GM21526 (cell line): Measurements from ENCODE around the gene TBC1D23.
"Not testable (repeated sequence)": the region's sequence is repeated elsewhere in the genome, so short reads cannot be mapped to it uniquely, and the experiment has no call there.

Experiments
- ATAC-seq: cut with Tn5 transposase; IDR thresholded peaks from one replicate; pipeline ENCODE4 v1.9.1; 2021; ENCODE audit warnings: moderate library complexity; ENCODE audit not compliant: unreplicated experiment, low FRiP score

The TBC1D23 gene

GRCh38 chr3:100338911-100339310, 78.1 kb downstream of the TBC1D23 start:
- no peak for ATAC-seq

DNA sequence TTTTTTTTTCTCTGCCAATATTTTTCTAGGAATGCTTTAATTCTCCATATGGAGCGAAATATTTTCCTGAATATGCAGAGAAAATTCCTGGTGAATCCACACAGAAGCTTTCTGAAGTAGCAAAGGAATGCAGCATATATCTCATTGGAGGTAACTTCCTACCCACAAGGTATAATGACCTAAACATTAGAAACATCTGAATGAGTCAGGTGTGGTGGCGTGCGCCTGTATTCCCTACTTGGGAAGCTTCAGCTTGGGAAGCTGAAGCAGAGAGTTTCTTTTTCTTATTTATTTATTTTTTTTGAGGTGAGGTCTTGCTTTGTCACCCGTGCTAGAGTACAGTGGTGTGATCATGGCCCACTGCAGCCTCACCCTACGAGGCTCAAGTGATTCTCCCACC, 79.0 kb downstream of the TBC1D23 start:
- ATAC-seq = no peak

DNA sequence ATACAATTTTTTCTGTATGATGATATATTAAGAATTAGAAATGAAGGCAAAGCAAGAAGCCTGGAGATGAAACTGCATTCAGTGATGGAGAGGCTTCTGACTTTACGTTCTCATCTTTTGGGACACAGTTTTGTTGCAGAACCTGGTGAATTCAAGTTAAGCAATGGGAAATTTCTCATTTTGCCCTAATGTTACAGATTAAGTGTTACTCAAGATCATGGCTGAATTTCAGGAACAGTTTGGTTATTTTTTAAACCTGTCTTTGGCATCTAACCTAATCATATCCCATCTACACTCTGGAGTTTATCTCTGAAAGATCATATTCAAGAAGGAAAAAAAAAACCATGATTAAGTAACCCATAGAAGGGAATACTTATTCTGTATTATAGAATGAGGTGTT, 79.7 kb downstream of the TBC1D23 start:
- ATAC-seq = no peak

DNA sequence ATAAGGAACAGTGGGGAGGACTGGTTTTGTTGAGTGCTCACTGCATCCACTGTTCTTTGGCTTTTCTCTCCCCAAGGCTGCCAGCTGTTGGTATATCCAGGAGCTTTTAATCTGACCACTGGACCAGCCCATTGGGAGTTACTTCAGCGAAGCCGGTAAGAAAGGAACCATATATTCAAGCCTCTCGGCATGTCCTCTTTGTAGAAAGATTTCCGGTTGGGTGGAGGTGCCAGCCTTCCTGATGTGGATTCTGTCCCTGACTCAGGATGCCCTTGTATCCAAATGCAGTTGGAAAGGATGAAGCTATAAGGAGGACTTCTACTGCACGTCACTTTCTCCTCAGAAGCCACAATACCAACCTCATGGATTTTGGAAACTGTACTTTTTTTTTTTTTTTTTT, 87.9 kb downstream of the TBC1D23 start:
- no peak for ATAC-seq

- not testable (repeated sequence) for ATAC-seq
These were observed 91.0 kb downstream of the TBC1D23 start for GRCh38 chr3:100351770-100352169.

DNA sequence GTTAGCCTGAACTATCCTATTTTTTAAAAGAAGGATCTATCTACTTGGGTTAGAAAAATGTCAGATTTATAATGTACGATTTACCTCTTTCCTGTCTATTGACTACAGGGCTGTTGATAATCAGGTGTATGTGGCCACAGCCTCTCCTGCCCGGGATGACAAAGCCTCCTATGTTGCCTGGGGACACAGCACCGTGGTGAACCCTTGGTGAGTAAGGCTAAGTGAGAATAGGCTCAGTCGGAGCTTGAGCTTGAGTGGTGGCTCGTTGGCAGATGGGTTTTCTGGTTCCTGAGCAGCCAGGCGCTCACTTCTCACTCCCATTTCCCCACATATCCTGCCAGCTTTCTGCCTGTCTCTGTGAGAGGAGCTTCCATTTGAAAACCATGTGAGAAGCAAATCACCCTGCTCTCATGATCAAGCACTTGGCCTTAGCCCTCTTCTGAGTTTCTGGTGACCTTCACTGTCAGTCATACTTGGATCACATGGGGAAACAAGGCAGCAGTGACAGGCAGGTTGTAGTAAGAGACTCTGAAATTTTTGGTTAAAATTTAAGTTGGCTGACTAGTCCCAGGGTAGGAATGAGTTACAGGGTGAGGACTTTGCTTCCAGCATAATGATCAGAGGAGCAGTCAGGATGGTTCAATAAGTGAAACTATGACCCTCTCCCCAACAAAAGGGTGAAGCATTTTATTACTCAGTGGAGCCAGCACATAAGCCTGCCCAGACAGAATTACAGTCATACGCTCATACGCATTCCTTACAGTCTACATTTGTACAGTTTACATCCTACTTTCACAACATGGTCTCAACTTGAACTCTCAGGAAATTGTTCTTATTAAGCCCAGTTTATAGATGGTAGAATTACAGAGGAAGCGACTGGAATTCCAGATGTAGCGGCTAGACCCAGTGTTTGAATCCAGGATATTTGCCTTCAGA, 91.8 kb downstream of the TBC1D23 start:
- ATAC-seq = no peak

DNA sequence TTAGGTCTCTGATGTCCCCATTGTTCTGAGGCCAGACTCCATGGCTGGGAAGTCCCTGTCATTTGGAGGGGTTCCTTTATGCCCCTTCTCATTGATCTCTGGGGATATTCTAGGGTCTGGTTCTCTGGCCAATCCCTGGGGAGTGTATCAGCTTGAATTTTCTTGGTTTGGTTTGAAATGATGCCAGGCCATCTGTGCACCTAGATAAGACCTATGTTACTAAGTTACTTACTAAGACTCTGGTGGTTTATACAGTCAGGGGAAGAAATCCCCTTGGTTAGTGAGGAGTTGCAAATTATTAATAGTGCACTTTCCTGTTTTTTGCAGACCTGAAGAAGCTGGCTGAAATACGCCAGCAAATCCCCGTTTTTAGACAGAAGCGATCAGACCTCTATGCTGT, 94.1 kb downstream of the TBC1D23 start:
- no peak for ATAC-seq

- ATAC-seq = no peak
These were observed 97.6 kb downstream of the TBC1D23 start for GRCh38 chr3:100358413-100358812.

- ATAC-seq = no peak
These were observed 98.2 kb downstream of the TBC1D23 start for GRCh38 chr3:100359035-100359434.

GRCh38 chr3:100360757-100361496, 100.1 kb downstream of the TBC1D23 start:
- ATAC-seq = no peak

DNA sequence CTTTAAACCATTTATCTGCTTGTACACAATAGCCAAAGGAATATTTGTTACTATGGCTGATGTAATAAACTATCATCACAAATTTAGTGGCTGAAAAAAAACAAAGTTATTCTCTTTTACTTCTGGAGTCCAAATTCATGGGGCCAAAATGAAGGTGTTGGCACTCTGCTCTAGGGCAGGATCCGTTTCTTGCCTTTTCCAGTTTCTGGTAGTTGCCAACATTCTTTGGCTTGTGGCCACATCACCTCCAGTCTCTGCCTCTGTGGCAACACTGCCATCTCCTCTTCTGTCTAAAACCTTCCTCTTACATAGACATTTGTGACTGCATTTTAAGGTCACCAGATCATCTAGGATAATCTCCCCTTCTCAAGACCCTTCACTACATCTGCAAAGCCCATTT, 101.1 kb downstream of the TBC1D23 start:
- ATAC-seq = no peak

DNA sequence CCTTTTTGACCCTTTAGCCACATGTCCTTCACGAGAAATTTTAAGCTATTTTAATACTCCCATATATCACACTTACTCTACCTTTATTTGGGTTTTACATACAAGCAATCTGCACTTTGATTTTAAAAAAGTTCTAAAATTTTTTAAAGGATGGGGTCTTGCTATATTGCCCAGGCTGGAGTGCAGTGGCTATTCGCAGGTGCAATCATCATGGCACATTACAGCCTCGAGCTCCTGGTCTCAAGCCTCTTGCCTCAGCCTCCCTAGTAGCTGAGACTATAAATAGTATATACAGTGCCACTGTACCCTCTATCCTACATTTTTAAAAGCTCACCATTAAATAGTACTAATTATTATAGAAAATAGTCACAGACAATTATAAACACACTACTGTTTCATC, 103.6 kb downstream of the TBC1D23 start:
- ATAC-seq = no peak

GRCh38 chr3:100366424-100366823, 105.6 kb downstream of the TBC1D23 start:
- ATAC-seq = no peak

DNA sequence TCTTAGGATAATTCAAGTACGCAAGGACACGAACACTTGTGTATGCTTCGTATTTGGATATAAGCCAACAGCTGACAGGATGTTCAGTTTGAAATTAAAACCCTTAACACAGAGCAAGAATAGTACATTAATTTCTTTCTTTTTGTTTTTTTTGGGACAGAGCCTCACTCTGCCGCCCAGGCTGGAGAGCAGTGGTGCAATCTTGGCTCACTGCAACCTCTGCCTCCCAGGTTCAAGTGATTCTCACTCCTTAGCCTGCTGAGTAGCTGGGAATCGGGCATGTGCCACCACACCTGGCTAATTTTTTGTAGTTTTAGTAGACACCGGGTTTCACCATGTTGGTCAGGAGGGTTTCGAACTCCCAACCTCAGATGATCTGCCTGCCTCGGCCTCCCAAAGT, 107.6 kb downstream of the TBC1D23 start:
- no peak for ATAC-seq

- ATAC-seq = no peak
These were observed 110.0 kb downstream of the TBC1D23 start for GRCh38 chr3:100370756-100371155.

- no peak for ATAC-seq
These were observed 113.7 kb downstream of the TBC1D23 start for GRCh38 chr3:100374521-100374920.
